ENCODE results near the gene AHNAK. TPM values are rescaled to one million over a fixed set of nuclear protein-coding genes. Genes with fewer than 3 reads are reported as not detected.

Gene AHNAK
- total and polyA plus RNA-seq, 9 donors = 114 to 699 (median 540) TPM

DNA sequence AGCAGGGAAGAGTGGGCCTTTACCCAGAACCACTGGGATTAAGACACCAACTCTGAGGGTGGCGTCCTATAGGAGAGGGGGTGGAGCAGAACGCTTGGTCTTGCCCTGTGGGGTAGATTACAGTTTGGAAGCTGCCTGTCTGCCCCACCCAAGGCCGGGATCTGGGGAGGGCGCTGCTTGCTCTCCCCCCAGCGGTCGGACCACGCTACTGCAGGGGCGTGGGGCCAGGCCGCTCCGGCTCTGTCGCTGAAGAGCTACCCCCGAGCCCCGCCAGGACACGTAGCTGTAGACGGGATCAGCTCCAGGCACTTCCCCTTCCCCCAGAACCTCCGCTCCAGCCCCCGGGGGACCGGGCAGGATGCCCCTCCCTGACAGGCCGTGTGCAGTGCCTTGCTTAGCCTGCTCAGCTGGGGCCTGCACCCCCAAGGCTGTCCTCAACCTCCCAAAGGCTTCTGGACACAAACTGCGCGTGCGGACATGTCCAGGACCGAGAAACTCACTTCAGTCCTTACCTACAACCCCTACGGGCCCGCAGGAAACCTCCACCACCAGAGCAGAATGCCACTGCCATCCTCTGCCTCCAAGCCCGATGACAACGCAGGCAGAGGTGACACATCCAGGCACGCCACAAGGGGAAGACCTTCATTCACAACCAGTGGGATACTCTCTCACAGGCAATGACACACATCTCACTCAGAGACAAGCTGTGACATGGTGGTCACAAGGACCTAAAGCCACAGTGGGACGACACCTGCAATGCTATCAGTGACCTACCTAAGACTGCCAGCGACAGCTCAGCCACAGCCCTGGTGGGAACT is 3.6 kb downstream of the AHNAK start:
- intact Hi-C loops (cut with DNase I) = loop anchor here (2.0 to 5.0 kb wide), 3 partner anchors 111 to 146 kb away; no protein-coding TSS in a partner anchor
- Histone ChIP-seq H3K9me3 (no peaks in the 10 kb centered on the region), H3K4me3 (peak overlapping the region; percentile 99), H3K27ac (peak overlapping the region; percentile 68 to 94), H3K27me3 (no peaks in the 10 kb centered on the region), H3K36me3 (no peaks in the 10 kb centered on the region), H3K4me1 (ENCODE audit: insufficient read depth) (peaks cover 47% of the 10 kb centered on the region)
- DNase-seq = peak; percentile 75 to 86 (median 84)
- WGBS, 3 donors = 11 to 15% (median 12%) methylated on average over 13 to 30 of the region's 30 CpGs
- TF ChIP-seq EP300 (IDR thresholded peaks at IDR 0.05) = no peak
- TF ChIP-seq, protein P1, sequence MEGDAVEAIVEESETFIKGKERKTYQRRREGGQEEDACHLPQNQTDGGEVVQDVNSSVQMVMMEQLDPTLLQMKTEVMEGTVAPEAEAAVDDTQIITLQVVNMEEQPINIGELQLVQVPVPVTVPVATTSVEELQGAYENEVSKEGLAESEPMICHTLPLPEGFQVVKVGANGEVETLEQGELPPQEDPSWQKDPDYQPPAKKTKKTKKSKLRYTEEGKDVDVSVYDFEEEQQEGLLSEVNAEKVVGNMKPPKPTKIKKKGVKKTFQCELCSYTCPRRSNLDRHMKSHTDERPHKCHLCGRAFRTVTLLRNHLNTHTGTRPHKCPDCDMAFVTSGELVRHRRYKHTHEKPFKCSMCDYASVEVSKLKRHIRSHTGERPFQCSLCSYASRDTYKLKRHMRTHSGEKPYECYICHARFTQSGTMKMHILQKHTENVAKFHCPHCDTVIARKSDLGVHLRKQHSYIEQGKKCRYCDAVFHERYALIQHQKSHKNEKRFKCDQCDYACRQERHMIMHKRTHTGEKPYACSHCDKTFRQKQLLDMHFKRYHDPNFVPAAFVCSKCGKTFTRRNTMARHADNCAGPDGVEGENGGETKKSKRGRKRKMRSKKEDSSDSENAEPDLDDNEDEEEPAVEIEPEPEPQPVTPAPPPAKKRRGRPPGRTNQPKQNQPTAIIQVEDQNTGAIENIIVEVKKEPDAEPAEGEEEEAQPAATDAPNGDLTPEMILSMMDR (IDR thresholded peaks at IDR 0.05) = peak; percentile 96 to 98 (median 98)

DNA sequence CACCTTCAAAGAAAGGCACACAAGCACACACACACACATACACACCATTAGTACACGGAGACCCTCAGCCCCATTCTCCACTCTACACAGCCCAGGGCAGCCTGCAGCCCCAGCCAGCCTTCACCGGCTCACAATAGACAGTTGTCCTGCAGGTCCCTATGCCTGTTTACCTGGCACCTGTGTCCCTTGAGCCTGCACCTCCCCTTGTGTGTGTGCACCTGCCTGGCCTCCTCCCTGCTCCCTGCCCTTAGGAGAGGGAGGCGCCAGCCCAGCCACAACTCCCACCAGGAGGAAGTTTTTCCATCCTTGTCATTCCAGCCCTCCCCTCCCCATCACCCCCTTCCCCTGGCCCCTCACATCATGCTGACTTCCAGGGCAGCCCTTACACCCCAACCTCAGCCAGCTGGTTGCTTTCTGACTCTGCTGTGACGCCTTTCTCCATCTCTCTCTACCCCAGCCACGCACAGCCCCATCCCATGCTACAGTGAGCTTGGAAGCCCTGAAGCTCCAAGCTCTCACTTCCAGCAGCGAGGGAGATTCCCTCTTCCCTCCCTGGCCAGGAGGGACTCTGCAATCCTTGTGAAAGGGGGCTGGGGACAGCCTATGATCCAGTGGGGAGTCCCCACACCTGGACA is 4.4 kb downstream of the AHNAK start:
- intact Hi-C loops (cut with DNase I) = loop anchor here (2.0 to 5.0 kb wide), 3 partner anchors 110 to 145 kb away; no protein-coding TSS in a partner anchor
- Histone ChIP-seq H3K36me3 (no peaks in the 10 kb centered on the region), H3K4me1 (ENCODE audit: insufficient read depth) (peaks cover 46% of the 10 kb centered on the region), H3K9me3 (no peaks in the 10 kb centered on the region), H3K4me3 (peak overlapping the region; percentile 99), H3K27me3 (no peaks in the 10 kb centered on the region), H3K27ac (peak overlapping the region; percentile 68 to 94)
- WGBS, 3 donors = 33 to 48% (median 47%) methylated on average over 6 of the region's 6 CpGs
- DNase-seq = no peak
- TF ChIP-seq EP300 (IDR thresholded peaks at IDR 0.05) (no peak), POLR2A (IDR thresholded peaks at IDR 0.05) (no peak)
- TF ChIP-seq, protein P1 (IDR thresholded peaks at IDR 0.05) = no peak

DNA sequence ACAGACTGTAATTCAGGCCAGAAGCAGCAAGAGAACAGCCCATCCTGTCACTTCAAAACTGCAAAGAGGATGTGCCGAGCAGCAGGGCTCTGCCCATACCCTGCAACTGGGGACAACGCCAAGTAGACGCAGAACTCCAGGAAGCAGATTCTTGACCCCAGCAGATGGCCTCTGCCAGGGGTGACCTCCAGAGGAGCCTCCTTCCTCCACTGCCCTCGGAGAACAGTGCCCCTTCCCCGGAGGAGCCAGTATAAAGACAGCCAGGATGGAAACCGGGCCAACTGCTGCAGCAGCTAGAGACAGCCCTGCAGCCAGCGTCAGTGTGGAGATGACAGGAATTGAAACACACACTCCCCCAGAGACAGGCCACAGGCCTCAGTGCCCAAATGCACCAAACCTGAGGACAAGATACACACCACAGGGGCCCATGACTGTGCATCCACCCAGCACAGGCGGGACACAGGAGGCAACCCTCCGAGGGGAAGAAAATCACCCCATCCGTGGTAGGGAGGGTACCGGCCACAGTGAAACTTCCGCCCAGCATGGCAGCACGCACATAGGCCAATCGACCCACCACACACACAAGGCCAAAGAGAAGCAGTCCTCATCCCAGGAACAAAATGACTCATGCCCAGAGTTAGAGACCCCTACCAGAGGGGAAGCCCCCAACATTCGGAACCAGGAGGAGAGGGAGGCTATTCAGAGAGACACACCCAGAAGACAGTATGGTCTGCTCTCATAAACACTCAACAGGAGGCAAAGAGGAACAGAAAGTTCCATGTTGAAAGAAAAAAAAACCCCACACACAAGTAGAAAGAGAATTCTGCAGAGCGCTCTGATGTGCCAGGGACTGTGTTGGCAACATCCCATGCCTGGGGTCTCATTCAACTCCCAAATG is 5.6 kb downstream of the AHNAK start:
- no peaks in the 10 kb centered on the region for H3K36me3 ChIP-seq
- peak in 1 of 5 donors; percentile 44 for DNase-seq
- 21 to 30% (median 29%) methylated on average over 16 of the region's 16 CpGs for WGBS, 3 donors
- H3K27ac ChIP-seq = peak overlapping the region in 1 of 2 donors; percentile 94
- peak overlapping the region; percentile 99 for H3K4me3 ChIP-seq
- peaks cover 46% of the 10 kb centered on the region for H3K4me1 ChIP-seq (ENCODE audit: insufficient read depth)
- H3K27me3 ChIP-seq = no peaks in the 10 kb centered on the region
- TF ChIP-seq, protein P1 (IDR thresholded peaks at IDR 0.05) = no peak
- TF ChIP-seq EP300 (IDR thresholded peaks at IDR 0.05) (no peak), POLR2A (IDR thresholded peaks at IDR 0.05) (no peak)
- intact Hi-C loops (cut with DNase I) = loop anchor here in 2 of 4 donors (5.0 kb wide), 2 partner anchors 109 to 144 kb away; no protein-coding TSS in a partner anchor
- H3K9me3 ChIP-seq = no peaks in the 10 kb centered on the region

Data from ovary (tissue), 9 donors.